HG03196 (cell line): ENCODE data around the gene FAS.

Experiments used
- ATAC-seq: cut with Tn5 transposase; IDR thresholded peaks from one replicate; pipeline ENCODE4 v1.9.1; 2021; ENCODE audit not compliant: unreplicated experiment

FAS gene

DNA sequence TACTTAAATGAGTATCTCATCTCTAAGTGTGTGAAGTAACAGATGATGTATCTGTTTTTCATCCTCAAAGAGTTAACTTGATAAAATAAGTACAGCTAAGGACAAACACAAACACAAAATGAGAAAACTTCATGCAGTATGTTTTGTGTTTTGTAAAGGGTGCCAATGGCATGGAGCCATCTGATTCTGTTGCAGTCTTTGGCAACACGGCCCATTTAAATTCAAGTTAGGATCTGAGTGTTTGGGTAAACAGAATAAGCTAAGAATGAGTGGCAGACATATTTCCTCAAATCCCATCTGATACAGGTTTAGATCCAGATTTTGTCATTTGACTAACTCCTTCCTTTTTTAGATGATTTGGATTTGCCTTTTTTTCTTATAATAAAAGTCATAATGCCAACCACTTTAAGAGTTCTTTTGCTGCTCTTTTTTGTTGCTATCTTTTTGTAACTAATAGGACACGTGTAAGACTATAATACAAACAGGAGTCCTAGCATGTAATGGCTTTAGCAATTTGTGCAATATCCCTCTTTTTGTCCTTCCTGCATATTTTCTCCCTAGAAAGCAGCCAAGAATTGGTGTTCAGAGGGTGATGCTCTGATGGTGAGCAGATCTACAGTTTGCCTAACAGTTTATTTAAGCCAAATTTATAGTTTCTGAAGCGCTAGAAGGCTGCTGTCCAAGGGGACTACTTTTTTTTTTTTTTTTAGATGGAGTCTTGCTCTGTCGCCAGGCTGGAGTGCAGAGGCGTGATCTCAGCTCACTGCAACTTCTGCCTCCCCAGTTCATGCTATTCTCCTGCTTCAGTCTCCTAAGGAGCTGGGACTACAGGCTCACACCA is 19.2 kb upstream of the FAS start:
- no peak for ATAC-seq

- ATAC-seq, result no peak
Observed at GRCh38 chr10:88974012-88974411, 16.6 kb upstream of the FAS start.

DNA sequence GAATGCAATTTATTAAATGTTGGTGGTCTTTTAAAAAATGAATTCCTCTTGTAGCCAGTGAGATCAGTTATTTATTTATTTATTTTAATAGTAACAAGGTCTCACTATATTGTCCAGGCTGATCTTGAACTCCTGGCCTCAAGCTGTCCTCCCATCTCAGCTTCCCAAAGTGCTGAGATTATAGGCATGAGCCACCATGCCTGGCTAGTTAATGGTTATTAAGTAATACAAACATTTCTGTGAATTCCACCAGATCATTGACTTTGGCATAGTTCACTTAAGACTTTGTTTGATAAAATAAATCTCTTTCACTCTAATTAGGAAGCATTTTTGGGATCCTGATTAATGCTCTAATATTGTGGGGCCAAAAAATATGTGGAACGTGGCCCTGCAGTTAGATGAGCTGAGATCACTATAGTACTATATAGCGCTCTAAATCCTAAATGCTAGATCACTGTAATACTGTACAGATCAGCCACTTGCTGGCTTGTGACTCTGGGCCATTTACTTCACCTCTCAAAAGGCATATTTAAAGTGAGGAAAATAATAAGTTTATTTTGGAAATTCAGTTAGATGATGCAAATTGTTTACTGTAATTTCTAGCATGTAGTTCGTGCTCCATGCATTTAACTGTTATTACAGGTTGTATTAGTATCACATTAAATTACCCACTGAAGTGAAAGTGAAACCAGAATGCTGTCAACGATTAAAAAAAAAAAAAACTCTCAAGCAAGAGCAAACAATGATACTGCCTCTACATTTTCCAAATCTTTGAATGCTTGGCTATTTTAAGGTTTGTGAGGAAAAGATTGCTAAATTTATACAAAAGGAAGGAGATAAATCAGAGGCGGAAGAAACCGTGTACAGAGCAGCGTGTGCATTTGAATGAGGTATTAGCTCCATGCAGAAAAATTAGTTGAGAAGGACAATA is 15.9 kb upstream of the FAS start:
- ATAC-seq, result no peak

GRCh38 chr10:88975377-88975720 is 15.2 kb upstream of the FAS start:
- no peak for ATAC-seq

DNA sequence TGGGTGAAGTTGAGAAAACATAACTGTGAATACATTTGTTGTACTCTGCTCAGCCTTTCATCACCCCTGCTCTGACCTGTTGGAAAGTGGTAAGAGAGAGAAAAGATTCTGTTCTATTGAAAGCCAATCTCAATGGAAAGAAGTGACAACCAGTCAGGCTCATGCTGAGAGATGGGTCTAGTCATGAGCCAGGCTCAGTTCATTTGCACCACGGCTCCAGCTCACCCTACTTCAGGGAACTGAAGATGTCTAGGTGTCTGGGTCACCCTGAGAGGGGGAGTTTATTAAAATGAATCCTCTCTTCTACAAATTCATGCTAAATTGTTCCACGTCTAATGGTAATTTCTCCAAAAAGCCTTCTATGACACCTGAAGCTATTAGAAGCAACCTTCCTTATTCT is 12.1 kb upstream of the FAS start:
- no peak for ATAC-seq

- no peak for ATAC-seq
Observed at GRCh38 chr10:88979153-88979562, 11.4 kb upstream of the FAS start.

GRCh38 chr10:88979603-88980002 is 11.0 kb upstream of the FAS start:
- ATAC-seq, result no peak

DNA sequence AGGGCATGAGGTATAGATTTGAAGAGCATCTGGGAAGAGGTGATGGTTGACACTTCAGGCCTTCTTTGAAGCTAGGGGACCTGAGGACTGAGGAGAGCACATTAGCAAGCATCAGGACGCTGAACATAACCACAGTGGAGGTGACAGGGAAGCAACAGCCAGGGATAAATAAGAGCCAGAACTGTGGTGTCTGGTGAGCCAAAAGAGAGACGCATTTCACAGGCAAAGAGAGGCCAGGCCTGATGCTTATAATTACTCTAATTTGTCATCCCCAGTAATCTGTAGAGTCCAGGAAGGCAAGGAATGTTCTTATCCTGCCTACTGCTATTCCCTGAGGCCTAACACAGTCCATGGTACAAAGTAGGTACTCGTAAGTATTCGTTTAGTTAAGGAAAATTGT is 10.4 kb upstream of the FAS start:
- ATAC-seq, result no peak

- ATAC-seq, result no peak
Observed at GRCh38 chr10:88980800-88981199, 9.8 kb upstream of the FAS start.

DNA sequence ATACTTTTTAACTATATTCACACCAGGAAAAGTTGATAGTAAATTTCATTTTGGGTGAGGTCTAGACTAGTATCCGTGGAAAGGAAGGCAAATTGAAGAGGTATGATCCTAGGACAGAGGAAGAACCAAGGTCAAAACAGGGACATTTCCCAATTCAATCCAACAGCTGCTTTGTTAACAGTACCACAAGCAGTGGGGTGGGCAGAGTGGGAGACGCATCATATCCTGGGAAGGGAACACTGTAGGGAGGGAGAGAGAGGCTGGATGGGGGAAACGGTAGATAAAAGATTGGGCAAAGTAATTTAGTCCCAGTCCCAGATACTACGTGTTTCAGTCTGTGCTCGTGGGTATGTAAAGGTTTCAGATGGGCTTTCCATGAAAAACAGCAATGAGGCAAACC is 9.2 kb upstream of the FAS start:
- no peak for ATAC-seq

GRCh38 chr10:88982366-88982765 is 8.2 kb upstream of the FAS start:
- ATAC-seq, result no peak

GRCh38 chr10:88983206-88983605 is 7.4 kb upstream of the FAS start:
- no peak for ATAC-seq

- ATAC-seq, result no peak
Observed at GRCh38 chr10:88983939-88984338, 6.7 kb upstream of the FAS start.

DNA sequence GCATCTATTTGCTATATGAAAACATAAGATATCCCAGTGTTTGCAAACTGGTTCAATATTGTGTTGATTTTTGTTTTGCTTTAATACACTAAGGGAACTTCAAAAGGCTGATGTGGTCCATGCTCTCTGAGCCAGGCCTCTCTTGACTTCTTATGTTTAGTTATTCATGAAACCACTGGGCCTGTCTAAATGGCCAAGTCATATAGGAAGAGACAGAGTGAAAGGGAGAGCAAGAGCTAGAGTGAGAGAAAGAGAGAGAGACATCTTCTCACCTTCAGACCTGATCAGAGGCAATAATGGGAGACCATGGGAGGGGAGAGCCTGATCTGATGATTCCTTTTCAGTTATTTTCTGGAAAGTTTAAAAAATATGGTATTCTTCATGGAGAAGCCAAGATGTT is 6.1 kb upstream of the FAS start:
- no peak for ATAC-seq

DNA sequence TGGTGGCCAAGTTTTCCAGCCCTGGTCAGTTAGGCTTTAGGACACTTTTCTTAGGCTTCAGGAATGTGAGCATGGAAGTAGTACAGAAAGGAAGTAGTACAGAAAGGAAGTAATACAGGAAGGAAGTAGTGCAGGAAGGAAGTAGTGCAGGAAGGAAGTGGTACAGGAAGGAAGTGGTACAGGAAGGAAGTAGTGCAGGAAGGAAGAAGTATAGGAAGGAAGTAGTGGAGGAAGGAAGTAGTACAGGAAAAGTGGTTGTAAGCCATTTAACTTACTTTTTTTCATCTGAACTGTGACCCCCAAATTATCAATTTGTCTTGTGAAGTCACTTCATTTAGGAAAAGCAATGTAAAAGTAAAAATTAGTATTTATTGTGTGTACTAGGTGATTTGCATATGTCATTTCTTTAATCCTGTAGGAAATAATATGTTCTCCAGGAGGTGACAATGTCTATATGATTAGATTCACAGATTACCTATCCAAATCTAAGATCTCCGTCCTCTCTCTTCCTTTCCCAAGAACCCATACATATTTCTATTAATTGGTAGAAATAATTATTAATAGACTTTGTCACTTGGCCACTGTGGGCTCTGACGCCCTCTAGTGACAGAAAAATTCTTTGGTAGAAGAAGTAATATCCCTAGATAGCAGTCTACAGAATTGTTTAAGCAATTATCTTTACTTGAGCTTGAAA is 3.9 kb upstream of the FAS start:
- no peak for ATAC-seq

- no peak for ATAC-seq
Observed at GRCh38 chr10:88987243-88987725, 3.3 kb upstream of the FAS start.

DNA sequence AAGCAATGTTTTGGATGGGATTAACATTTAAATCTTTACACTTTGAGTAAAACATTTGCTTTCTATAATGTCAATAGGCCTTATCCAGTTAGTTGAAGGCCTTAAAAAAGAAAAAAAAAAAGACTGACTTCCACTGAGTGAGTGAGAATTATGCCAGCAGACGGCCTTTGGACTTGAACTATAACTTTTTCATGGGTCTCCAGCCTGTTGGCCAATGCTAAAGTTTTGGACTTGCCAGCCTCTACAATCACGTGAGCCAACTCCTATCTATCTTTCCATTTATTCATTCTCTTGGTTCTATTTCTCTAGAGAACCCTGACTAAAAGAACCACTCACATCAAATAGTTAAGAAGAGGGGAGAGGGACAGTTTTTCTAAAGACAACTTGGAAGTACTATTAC is 2.8 kb upstream of the FAS start:
- ATAC-seq, result no peak

DNA sequence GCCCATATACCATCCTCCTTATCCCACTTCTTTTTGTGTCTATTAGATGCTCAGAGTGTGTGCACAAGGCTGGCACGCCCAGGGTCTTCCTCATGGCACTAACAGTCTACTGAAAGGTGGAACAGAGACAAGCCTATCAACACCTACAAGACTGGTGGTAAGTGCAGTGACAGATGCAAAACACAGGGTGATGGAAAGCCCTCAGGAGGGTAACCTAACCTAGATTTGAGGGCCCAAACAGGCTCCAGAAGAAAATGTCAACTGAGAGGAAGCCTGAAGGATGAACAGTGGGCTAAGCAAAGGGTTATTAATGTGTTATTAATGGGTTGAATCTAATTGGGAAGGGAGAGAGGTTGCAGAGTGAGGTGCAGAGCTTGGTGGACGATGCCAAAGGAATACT is 1.2 kb upstream of the FAS start:
- ATAC-seq, result no peak

GRCh38 chr10:88989824-88990383 is 694 bp upstream of the FAS start:
- ATAC-seq, result peak; percentile 20

DNA sequence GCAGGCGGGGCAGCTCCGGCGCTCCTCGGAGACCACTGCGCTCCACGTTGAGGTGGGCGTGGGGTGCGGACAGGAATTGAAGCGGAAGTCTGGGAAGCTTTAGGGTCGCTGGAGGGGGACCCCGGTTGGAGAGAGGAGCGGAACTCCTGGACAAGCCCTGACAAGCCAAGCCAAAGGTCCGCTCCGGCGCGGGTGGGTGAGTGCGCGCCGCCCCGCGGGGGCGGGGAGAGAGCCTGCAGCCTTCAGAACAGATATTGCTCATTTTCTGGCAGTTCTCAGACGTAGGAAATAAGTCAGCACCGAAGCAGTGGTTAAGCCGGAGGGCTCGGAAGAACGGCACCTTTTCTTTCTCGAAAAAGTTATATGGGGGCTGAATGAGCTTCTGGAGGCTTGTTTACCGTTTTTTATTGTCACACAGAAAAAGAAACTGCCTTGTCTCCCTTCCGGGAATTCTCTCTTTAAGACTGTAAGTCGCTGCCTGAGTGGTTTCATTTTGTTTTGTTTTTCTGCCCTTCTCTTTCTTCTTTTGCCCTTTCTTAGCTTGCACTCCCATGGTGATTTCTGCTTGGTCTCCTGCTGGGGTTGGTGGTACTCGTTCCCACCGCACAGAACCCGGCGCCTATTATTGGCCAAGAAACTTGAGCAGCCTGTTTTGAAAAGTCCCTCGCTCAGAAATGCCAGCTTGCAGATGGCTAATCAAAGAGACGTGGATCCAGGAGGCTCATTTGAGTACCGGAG is 732 bp downstream of the FAS start:
- ATAC-seq, result peak; percentile 35
